ENCODE results near the gene CYP1A1.

CYP1A1 gene, protein sequence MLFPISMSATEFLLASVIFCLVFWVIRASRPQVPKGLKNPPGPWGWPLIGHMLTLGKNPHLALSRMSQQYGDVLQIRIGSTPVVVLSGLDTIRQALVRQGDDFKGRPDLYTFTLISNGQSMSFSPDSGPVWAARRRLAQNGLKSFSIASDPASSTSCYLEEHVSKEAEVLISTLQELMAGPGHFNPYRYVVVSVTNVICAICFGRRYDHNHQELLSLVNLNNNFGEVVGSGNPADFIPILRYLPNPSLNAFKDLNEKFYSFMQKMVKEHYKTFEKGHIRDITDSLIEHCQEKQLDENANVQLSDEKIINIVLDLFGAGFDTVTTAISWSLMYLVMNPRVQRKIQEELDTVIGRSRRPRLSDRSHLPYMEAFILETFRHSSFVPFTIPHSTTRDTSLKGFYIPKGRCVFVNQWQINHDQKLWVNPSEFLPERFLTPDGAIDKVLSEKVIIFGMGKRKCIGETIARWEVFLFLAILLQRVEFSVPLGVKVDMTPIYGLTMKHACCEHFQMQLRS

DNA sequence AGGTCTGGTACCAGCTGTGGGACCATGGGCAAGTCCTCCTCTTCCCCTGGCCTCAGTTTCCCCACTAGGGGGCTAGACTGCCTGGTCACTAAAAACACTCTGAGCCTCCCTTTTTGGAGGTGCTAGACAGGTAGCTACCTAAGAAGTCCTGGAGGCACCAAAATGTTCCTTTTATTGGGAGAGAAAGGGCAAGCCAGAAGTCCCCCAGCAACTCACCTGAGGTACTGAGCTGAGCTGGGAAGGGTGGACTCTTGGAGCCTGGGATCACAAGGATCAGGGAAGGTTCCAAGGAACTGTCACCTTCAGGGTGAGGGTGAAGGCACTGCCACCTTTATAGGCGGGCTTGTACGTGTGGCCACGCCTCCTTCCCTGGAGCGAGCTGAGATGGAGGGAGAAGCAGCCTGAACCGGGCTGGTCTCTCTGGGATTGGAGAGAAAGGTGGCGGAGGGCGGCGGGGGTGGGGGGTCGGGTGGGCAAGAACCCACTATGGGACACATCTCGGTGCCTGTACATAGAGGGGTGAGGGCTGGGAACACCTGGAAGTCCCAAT, at the start of gene CYP1A1:
TSS of gene CYP1A1 (minus strand) at position 304 of the 550 bp plus-strand sequence. CDS start 2,431 bp downstream, outside the sequence.
- DNase-seq (ENCODE audit: low spot score): peak; percentile 14

- DNase-seq (ENCODE audit: low spot score): no peak
Observed at GRCh38 chr15:74773731-74774252, 48.5 kb upstream of the CYP1A1 start.

- DNase-seq (ENCODE audit: low spot score): no peak
Observed at GRCh38 chr15:74773329-74773728, 48.0 kb upstream of the CYP1A1 start.

DNA sequence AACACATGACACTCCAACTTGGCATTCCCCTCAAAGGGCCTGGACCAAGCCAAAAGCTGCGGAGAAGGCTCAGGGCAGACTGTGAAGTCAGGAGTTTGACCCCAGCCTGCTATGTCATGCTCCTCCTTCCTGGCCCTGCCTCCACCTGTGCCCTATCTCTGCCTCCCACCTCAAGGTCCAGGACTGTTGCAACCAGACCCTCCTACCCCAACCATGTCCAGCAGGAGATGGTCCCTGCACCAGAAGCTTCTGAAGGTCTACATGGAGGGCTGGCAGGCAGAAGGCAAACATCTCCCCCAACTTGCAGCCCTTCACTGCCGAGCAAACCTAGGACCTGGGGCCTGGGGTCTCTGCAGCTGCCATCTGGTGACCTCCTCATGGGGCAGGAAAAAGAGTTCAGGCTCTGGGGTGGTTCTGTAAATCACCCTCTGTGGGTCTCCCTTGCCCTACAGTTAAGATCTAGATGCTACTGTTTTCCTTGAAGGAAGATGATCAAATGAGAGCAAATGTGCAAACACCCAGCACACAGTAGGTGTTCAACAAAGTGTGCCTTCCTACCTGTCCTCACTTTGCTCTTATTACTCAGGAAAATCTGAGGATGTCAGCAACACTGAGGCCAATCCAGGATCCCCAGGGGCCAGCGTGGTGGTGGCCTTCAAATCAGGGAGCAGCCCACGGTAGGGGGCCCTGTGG, 45.0 kb upstream of the CYP1A1 start:
- DNase-seq (ENCODE audit: low spot score): no peak

- no peak for DNase-seq (ENCODE audit: low spot score)
Observed at GRCh38 chr15:74769463-74770025, 44.2 kb upstream of the CYP1A1 start.

DNA sequence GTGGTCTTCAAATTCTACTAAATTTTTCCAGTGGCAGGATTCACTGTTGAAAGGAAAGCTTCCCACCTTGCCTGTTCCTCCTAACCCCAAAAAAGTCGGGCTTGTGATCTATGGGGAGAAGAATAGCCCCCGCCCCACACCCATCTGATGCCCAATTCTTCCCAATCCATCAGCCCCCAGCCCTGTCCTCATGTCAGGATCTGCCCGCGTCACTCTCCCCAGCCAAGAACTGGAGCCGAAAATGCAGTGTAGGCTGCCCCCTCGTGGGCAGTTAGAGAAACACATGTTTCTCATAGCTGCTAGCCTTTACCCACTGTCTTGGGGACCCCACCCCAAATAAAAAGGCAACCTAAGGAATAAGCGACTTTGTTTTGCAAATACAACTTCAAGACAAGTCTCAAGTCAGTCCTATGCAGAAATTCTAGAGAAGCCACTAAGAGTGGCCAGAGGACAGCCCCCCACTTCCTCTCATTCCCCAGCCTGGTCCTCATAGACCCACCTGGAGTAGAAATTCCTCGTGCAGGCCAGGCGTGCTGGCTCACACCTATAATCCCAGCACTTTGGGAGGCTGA, 43.5 kb upstream of the CYP1A1 start:
- peak; percentile 73 for DNase-seq (ENCODE audit: low spot score)

DNA sequence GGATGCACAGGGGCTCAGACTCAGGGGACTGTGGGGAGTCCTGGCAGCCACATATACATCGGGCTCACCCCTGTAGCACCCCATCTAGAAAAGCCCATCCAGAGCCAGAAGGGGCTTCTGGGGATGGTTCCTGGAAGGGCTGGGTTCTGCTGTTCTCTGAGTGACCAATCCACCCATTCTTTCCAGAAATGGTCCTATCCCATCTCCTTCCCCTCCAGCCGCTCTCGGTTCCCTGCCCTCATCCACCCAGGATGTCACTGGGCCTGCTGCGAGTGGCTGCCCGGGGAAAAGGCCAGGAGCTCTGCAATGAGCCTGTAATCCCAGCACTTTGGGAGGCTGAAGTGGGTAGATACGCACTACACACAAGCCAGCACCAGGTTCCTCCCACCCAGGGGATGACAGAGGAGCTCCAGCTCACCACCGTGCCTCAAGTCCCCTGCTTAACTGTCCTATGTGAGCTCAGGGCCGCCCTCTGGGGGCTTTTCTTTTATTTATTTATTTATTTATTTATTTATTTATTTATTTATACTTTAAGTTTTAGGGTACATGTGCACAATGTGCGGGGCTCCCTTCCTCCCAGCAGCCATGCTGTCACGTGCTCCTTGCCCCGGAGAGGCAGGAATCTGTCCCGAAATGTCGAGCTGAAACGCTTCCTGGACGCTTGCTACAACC, 42.9 kb upstream of the CYP1A1 start:
- DNase-seq (ENCODE audit: low spot score): no peak

GRCh38 chr15:74767167-74768098, 42.1 kb upstream of the CYP1A1 start:
- DNase-seq (ENCODE audit: low spot score): no peak

GRCh38 chr15:74763416-74763815, 38.1 kb upstream of the CYP1A1 start:
- no peak for DNase-seq (ENCODE audit: low spot score)

GRCh38 chr15:74762791-74763150, 37.4 kb upstream of the CYP1A1 start:
- DNase-seq (ENCODE audit: low spot score): no peak

GRCh38 chr15:74758736-74759135, 33.4 kb upstream of the CYP1A1 start:
- no peak for DNase-seq (ENCODE audit: low spot score)

DNA sequence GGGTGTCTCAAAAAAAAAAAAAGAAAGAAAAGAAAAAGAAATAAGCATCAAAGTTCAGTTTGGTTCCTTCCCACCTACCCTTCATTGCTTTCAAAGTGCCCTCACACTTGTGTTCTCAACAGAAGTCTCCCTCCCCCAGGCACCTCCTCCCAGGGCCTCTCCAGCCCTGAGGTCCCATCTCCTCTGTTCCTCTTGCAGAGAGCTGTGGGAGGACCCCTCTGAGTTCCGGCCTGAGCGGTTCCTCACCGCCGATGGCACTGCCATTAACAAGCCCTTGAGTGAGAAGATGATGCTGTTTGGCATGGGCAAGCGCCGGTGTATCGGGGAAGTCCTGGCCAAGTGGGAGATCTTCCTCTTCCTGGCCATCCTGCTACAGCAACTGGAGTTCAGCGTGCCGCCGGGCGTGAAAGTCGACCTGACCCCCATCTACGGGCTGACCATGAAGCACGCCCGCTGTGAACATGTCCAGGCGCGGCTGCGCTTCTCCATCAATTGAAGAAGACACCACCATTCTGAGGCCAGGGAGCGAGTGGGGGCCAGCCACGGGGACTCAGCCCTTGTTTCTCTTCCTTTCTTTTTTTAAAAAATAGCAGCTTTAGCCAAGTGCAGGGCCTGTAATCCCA, 29.4 kb upstream of the CYP1A1 start:
- DNase-seq (ENCODE audit: low spot score): no peak

GRCh38 chr15:74752531-74752930, 27.2 kb upstream of the CYP1A1 start:
- peak; percentile 85 for DNase-seq (ENCODE audit: low spot score)

- DNase-seq (ENCODE audit: low spot score): no peak
Observed at GRCh38 chr15:74752011-74752410, 26.7 kb upstream of the CYP1A1 start.

- no peak for DNase-seq (ENCODE audit: low spot score)
Observed at GRCh38 chr15:74750751-74751150, 25.4 kb upstream of the CYP1A1 start.

DNA sequence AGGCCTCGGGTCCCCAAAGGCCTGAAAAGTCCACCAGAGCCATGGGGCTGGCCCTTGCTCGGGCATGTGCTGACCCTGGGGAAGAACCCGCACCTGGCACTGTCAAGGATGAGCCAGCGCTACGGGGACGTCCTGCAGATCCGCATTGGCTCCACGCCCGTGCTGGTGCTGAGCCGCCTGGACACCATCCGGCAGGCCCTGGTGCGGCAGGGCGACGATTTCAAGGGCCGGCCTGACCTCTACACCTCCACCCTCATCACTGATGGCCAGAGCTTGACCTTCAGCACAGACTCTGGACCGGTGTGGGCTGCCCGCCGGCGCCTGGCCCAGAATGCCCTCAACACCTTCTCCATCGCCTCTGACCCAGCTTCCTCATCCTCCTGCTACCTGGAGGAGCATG, 24.5 kb upstream of the CYP1A1 start:
- DNase-seq (ENCODE audit: low spot score): no peak

DNA sequence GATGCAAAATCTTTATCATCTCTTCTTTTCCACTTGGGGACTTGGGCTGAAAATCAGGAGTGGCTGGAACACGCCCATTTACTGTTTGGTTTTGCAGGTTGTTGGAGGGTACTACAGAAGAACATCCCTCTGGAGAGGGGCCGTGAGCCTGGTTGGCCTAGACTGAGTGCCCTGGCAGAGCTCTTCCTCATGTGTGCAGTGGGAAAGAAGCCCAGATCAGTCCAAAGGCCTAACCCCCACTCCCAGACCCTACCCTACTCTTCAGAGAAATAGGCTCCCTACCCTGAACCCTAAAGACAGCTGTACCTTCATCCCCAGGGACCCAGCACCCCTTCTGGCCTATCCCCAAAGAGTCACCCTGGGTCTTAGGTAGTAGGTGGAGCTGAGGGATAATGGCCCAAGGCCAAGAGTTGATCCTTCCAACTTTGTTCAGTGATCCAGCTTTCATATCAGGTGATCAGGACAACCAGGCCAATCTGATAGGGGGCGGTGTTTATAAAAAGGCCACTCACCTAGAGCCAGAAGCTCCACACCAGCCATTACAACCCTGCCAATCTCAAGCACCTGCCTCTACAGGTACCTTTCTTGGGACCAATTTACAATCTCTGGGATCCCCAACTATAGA, 23.1 kb upstream of the CYP1A1 start, which contains the start of gene CYP1A2:
TSS of gene CYP1A2 (plus strand) at position 524 of the 625 bp plus-strand sequence. CDS start 894 bp downstream, outside the sequence.
- no peak for DNase-seq (ENCODE audit: low spot score)

GRCh38 chr15:74746389-74746788, 21.1 kb upstream of the CYP1A1 start:
- no peak for DNase-seq (ENCODE audit: low spot score)

- DNase-seq (ENCODE audit: low spot score): no peak
Observed at GRCh38 chr15:74742422-74742821, 17.1 kb upstream of the CYP1A1 start.
